OCI-LY1 (cell line): ENCODE data around the gene VMP1.

Experiments
- CTCF ChIP-seq: fragments of 200-600 bp; sonication (generic), shearing (Covaris generic); IDR thresholded peaks from 2 replicates; pipeline ENCODE4 v1.5.1; 2017; ENCODE audit warnings: mild to moderate bottlenecking, antibody characterized with exemption, low read length, moderate library complexity, mixed read lengths
- EZH2 ChIP-seq: fragments of 200-600 bp; sonication (generic), shearing (Covaris generic); IDR thresholded peaks from 2 replicates; pipeline ENCODE4 v1.8.0; 2017; ENCODE audit warnings: borderline replicate concordance, mixed run types, mild to moderate bottlenecking, antibody characterized with exemption, low read length, moderate library complexity, mixed read lengths

GRCh38 chr17:59754552-59754951 is 47.1 kb downstream of the VMP1 start:
- TF ChIP-seq CTCF (no peak), EZH2 (no peak)
